Activated CD4-positive, alpha-beta T cell treated with anti-CD3 and anti-CD28 coated beads for 4 hours (primary cell): Measurements from ENCODE around the gene MCFD2.

ENCODE experiments used
- DNase-seq, 2 donors: peaks; one replicate each; pipeline ENCODE4 v3.0.0-alpha.2; 2020

MCFD2 gene

GRCh38 chr2:46871976-46872381, 43.6 kb downstream of the MCFD2 start:
- no peak for DNase-seq

DNA sequence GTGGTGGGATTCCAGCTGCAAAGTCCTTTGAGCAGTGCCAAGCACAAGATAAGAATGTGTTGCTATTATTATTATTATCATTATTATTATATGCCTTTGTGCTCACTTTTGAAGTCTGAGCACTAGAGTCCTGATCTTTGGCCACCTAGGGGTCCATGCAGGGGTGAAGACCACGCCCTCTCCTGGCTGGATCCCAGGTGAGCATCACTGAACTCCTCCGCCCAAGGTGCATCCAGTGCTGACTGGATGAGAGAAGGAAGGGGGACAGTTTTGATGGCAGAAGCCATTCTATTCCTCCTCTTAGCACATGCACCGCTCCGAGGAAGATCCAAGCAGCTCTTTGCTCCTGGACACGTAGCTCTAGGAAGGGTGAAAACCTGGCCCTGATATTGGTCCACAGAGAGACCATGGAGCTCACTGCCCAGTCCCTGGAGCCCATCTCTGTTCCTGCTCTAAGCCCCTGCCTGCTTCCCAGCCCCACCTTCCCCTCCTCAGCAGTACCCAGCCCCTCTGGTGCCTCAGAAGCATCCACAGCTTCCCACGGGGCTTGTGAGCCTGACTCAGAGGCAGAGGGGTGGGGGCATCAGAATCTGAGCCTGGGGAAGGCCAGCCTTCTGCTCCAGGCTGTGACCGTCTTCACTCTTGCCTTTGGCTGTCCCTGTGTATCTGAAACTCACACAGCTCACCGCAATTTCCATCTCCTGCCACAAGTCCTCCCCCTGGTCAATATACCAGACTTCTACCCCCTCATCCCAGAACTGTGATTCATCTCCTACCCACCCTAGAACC, 45.4 kb downstream of the MCFD2 start:
- no peak for DNase-seq

GRCh38 chr2:46869621-46870020, 46.0 kb downstream of the MCFD2 start:
- no peak for DNase-seq

DNA sequence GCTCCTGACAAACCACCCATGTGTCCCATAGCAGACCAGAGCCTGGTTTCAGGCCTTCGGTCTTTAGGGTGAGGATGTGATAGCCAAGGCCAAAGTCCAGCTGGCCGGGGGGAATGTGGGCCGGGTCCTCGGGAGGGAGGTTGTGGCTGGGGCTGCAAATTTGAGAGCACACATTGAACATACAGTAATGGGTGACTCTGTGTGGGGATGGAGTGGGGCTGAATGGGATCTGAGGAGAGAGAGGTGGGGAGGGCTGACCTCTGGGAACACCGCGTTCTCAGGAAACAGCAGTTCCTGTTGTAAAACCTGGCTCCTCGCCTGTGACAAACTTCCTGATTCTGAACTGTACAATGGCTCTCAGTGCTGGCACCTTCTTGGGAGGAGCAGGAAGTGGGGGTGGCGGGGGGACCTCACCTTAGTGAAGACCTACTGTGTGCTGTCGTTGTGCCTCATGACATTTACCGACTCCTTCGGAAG, 48.8 kb downstream of the MCFD2 start:
- no peak for DNase-seq

- no peak for DNase-seq
Observed at GRCh38 chr2:46865181-46865970, 50.2 kb downstream of the MCFD2 start.

DNA sequence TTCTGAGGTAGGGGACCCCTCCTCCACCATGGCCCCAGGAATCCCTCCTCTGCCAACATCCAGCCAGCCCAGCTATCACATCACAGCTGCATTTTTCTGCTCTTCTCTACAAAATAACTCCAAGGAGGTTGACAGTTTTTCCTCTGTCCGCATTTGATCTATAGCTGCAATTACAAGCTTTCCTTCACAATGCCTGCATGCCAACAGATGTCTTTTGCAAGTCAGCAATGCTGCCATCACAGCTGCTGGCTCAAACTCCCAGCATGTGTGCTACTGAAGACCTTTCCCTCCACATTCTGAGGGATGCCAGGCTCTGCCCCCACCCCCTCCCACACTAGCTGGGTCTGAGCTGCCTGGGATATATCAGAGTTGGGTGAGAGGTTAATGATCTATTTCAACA, 51.7 kb downstream of the MCFD2 start:
- no peak for DNase-seq

DNA sequence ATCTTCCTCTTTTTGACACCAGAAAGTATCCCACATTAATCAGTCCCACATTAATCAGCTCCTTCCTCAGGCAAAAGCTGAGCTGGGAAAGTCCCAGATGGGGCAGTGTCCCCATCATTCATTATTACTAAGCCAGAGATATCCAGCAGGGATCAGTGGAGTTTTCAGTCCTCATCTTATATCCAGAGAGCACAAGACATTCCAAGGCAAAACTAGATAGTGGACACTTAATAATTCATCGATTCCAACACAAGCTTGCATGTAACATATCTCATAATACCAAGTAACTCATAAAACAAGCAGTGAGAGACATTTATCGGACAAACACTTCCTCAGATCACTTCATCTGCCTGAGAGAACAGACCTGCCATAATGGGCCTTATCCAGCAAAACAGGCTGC, 53.1 kb downstream of the MCFD2 start:
- no peak for DNase-seq

DNA sequence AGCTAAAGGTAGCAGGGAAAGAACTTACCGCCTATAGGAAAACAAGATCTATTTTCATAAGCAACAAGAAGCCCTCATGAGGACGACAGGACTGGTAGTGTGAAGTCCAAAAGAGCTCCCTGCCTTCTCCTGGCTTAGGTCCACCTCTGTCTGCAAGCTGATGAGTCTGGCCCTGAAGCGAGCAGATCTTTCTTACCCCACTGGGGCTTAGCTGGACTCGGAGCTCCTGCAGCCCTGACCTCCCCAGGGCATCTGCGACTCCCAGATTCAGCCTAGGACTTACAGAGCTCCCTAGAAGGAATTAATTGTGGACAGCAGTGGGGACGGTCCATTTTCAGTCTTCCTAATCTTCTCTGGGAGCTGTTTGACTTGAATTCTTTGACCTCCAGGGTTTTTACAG, 53.7 kb downstream of the MCFD2 start:
- no peak for DNase-seq

DNA sequence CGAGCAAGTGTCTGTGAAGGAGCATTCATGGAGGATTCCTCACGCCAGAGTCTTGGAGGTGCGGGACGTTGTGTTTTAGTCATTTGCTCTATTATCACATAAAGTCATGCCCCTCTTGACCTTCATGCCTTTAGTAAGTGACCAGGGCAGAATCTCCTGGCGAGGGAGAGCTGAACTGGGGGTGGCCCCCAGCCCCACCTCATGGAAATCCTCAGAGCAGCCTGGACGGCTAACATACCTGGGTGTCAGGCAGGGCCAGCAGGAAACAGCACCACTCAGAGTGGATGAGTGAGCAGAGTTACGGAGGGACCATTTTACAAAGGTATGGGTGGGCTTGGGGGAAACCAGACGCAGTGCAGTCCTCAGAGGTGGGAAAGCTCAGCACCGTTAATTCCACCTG, 56.1 kb downstream of the MCFD2 start:
- no peak for DNase-seq

- DNase-seq, result no peak
Observed at GRCh38 chr2:46858702-46859090, 56.9 kb downstream of the MCFD2 start.

DNA sequence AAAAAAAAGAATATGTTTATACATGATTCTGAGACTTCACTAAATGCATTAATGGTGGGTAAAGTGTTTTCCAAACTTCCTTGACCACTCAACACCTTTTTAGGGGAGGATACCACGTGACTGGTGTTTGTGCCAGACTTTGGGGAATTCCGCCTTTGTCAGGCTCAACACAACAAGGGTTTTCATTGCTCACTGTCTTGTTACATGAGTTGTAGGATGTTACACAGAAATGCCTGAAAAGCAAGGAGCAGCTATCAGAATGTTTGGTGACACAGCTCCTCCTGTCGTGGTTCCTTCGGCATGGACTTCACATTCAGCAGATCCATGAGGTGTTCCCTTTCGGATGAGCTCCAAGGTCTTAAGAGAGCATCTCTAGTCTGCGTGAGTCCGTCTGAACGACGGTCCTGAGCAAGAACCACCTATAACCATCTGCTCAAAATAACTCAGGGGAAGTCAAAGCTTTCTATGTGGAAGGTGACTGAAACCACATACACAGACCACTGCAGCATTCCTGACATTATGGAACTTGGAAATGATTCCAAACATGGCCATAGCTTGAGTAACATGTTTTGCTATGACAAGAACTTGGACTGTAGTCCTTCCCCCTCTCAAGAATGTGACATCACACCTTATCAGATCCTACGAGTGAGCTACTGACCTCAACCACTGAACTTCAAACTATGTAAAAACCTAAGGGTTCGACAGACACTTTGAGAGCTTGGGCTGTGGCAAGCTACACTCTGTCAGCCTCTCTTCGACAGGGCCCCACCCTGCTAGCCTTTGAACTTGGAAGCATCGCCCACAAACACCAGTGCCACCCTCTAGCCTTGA, 57.5 kb downstream of the MCFD2 start:
- no peak for DNase-seq

DNA sequence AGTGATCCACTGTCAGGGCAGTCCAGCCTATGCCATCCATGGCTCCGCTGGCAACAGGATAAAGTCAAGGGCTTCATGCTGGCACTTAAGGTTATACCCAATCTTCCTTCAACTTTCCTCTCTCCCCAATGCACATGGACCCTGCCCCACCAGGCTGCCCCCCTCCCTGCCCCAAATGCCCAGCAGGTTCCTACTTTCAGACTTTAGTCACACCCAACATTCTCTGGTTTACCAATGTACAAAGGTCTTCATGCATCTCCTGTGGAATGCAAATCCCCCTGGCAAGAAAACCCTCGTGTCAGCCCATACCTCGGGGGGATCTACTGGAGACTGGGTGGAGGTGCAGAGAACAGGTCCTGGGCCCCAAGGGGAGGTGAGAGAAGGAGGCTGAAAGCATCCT, 59.3 kb downstream of the MCFD2 start:
- DNase-seq, result no peak

DNA sequence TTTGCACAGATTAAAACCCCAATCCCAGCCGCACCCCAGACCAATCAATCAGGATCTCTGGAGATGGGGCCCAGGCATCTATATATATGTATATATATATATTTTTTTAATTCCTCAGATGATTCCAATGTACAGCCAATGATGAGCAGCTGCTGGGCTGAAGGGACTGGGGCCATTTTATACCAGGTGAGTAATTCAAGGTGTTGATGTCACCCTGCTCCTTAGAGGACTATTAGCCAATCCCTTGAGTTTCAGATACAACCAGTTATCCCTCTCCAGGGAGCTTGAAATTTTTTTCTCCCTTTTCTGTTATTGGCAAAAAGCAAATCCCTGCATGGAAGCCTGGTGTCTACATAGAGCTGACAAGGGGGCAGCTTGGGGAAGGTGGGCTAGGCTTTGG, 59.8 kb downstream of the MCFD2 start:
- DNase-seq, result no peak

GRCh38 chr2:46854260-46854659, 61.3 kb downstream of the MCFD2 start:
- DNase-seq, result no peak

- DNase-seq, result no peak
Observed at GRCh38 chr2:46852598-46852997, 63.0 kb downstream of the MCFD2 start.

DNA sequence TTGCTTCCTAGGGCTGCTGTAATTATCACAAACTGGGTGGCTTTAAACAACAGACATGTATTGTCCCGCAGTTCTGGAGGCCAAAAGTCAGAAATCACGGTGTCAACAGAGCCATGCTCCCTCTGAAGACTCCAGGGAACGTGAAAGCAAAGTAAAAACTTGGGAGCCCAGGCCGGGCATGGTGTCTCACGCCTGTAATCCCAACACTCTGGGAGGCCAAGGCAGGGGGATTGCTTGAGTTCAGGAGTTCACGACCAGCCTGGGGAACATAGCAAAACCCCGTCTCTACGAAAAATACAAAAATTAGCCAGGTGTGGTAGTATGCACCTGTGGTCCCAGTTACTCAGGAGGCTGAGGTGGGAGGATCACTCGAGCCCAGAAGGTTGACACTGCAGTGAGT, 63.5 kb downstream of the MCFD2 start:
- DNase-seq, result no peak
